NB4 (cell line): ENCODE results near the gene DENND5B.

ENCODE experiments used
- DNase-seq: peaks from one replicate; pipeline ENCODE4 v3.0.0; 2010; ENCODE audit warnings: low read depth
- H3K4me3 ChIP-seq: one replicate; pipeline ENCODE4 v1.5.1; 2011; ENCODE audit warnings: mild to moderate bottlenecking, low read depth, low read length, moderate library complexity
- MYC ChIP-seq: IDR thresholded peaks from 2 replicates; pipeline ENCODE4 v1.6.1; 2011; ENCODE audit warnings: low read depth, low read length
- POLR2A ChIP-seq: IDR thresholded peaks from 2 replicates; pipeline ENCODE4 v1.6.1; 2011; ENCODE audit warnings: mild to moderate bottlenecking; ENCODE audit not compliant: insufficient read length; ENCODE audit errors: extremely low read depth
- TF ChIP-seq, protein P1 (sequence below): IDR thresholded peaks from 2 replicates; pipeline ENCODE4 v1.6.1; 2011; ENCODE audit warnings: low read depth, low read length
- TF ChIP-seq, protein P2 (sequence below): IDR thresholded peaks from one replicate; pipeline ENCODE4 v1.5.1; 2012; ENCODE audit warnings: low read depth, low read length

The DENND5B gene

DNA sequence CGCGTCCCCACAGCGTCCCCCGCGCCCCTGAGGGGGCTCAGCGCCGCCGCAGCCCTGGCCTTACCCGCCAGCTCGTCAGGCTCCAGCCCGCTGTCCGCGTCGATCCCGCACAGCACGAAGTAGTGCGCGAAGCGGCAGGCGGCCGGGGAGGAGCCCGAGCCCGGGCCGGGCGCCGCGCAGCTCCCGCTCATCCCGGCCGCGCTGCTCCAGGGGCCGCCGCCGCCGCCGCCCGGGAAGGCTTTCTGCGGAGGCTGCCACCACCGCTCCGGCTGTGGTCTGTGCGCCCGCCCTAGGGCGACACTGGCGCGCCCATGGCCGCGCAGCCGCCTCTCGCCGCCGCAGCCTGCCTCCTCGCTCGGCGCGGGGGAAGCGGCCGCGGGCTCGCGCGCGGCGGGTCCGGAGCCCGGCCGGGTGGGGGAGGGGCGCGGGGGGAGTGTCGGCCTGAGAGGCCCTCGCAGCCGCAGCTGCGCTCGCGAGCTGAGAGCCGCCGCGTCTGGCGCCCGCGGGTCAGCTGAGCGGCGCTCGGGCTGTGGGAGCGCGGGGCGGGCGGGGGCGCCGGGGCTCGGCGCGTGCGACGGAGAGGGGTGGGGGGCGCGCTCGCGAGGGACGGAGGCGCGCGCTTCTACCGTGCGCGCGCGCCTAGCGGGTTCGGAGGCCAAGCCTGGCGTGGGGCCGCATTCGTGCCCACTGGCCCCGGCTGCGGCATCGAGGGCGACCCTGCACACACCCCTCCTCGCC is at the start of gene DENND5B:
TSS of gene DENND5B (minus strand) at position 495 of the 738 bp plus-strand sequence. CDS start at position 191, 304 bp downstream.
- DNase-seq, result peak; percentile 80
- TF ChIP-seq, protein P1, sequence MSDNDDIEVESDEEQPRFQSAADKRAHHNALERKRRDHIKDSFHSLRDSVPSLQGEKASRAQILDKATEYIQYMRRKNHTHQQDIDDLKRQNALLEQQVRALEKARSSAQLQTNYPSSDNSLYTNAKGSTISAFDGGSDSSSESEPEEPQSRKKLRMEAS, result 0 out of 2 replicates have a peak, but pooled peaks have one; percentile 25
- TF ChIP-seq, protein P2, sequence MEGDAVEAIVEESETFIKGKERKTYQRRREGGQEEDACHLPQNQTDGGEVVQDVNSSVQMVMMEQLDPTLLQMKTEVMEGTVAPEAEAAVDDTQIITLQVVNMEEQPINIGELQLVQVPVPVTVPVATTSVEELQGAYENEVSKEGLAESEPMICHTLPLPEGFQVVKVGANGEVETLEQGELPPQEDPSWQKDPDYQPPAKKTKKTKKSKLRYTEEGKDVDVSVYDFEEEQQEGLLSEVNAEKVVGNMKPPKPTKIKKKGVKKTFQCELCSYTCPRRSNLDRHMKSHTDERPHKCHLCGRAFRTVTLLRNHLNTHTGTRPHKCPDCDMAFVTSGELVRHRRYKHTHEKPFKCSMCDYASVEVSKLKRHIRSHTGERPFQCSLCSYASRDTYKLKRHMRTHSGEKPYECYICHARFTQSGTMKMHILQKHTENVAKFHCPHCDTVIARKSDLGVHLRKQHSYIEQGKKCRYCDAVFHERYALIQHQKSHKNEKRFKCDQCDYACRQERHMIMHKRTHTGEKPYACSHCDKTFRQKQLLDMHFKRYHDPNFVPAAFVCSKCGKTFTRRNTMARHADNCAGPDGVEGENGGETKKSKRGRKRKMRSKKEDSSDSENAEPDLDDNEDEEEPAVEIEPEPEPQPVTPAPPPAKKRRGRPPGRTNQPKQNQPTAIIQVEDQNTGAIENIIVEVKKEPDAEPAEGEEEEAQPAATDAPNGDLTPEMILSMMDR, result no peak
- TF ChIP-seq POLR2A, result peak; percentile 36
- H3K4me3 ChIP-seq, result peak within 1 kb of the TSS; percentile 79

DNA sequence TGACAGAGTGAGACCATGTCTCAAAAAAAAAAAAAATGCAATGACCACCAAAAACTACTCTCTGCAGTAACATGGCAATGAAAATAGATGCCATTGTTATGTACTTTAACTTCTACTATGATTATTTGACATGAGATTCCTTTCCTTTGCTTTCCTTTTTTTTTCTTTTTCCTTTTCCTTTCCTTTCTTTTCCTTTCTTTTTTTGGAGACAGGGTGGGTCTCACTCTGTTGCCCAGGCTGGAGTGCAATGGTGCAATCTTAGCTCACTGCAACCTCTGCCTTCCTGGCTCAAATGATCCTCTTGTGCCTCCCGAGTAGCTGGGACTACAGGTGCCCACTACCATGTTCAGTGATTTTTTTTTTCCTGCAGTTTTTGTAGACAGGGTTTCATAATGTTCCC is 43.7 kb upstream of the DENND5B start:
- TF ChIP-seq POLR2A (no peak), MYC (no peak)
- TF ChIP-seq, protein P2, result no peak
- TF ChIP-seq, protein P1, result no peak
- H3K4me3 ChIP-seq, result no peak overlapping the region
- DNase-seq, result no peak

DNA sequence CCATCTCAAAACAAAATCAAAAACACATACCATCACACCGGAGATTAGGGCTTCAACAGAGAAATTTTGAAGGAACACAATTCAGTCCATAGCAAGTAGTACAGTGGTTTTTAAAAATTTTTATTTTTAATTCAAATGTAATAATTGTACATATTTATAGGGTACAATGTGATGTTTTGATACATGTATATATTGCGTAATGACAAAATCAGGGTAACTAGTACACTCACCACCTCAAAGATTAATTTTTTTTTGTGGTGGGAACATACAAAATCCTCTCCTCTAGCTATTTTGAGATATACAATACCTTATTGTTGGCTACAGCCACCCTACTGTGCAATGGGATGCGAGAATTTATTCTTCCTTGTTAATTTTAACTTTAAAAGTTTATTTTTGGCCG is 42.5 kb upstream of the DENND5B start:
- TF ChIP-seq, protein P2, result no peak
- TF ChIP-seq POLR2A (no peak), MYC (no peak)
- TF ChIP-seq, protein P1, result no peak
- no peak overlapping the region for H3K4me3 ChIP-seq
- DNase-seq, result no peak

DNA sequence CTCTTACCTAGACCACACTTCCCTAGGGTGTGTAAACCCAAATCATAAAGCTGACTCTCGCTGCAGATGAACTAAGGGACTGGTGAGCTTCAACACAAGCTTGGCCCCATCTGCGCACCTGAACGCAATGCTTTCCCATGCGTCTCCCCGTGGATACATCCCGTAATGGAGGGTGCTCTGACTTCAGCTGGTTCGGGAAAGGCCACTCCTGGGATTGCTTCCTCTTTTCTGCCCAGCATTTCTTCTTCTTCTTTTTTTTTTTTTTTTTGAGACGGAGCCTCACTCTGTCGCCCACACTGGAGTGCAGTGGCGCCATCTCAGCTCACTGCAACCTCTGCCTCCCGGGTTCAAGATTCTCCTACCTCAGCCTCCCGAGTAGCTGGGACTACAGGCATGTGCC is 40.9 kb upstream of the DENND5B start:
- no peak overlapping the region for H3K4me3 ChIP-seq
- no peak for DNase-seq
- TF ChIP-seq, protein P1, result no peak
- TF ChIP-seq, protein P2, result no peak
- TF ChIP-seq MYC (no peak), POLR2A (no peak)

DNA sequence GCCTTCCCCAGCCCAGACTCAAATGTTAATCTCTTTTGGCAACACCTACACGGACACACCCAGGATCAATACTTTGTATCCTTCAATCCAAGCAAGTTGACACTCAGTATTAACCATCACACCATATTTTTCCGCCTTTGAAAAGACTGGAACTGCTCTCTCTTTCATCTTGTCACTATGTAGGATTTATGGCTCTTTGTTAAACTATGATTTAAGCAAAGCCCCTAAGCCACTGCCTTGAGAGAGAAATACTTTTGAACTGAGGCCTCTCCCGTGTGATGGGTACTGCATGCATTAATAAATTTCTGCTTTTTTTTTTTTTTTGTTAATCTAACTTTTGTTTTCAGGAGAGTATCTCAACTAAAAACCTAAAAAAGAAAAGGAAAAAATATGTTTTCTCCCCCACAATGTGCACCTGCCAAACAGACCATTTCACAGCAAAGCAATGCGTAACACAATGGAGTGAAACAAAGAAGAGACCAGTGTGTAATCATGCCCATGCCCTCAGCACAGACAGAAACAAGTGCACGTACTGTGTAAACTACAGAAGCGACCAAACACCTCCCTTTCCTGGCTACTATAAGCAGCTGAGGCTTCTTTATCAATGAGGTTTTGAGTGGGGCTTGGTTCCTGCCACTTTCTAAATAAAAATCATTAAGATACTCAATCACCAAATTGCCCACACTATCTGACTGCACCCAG is 40.2 kb upstream of the DENND5B start:
- no peak for TF ChIP-seq MYC
- TF ChIP-seq POLR2A, result no peak
- TF ChIP-seq, protein P1, result no peak
- TF ChIP-seq, protein P2, result no peak
- H3K4me3 ChIP-seq, result no peak overlapping the region
- DNase-seq, result no peak
